GM21390 (cell line): ENCODE measurements around the gene CAB39.

Experiments used
- ATAC-seq: cut with Tn5 transposase; IDR thresholded peaks from one replicate; pipeline ENCODE4 v1.9.1; 2021; ENCODE audit not compliant: unreplicated experiment

CAB39 gene

GRCh38 chr2:230712443-230713330 lies at the start of gene CAB39:
CAB39 (plus strand) TSS chr2:230712842; CDS start chr2:230760002, 47,160 bp downstream.
- ATAC-seq: peak; percentile 84

- ATAC-seq: no peak
These were observed 48.5 kb upstream of the CAB39 start for GRCh38 chr2:230664128-230664527.

GRCh38 chr2:230664844-230665243 lies 47.8 kb upstream of the CAB39 start:
- no peak for ATAC-seq

- ATAC-seq: no peak
These were observed 47.4 kb upstream of the CAB39 start for GRCh38 chr2:230665263-230665691.

- no peak for ATAC-seq
These were observed 46.2 kb upstream of the CAB39 start for GRCh38 chr2:230666446-230666845.

- ATAC-seq: no peak
These were observed 45.5 kb upstream of the CAB39 start for GRCh38 chr2:230666885-230667712.

GRCh38 chr2:230668184-230668938 lies 44.3 kb upstream of the CAB39 start:
- ATAC-seq: peak; percentile 56

- ATAC-seq: peak; percentile 37
These were observed 43.7 kb upstream of the CAB39 start for GRCh38 chr2:230668939-230669303.

- no peak for ATAC-seq
These were observed 43.2 kb upstream of the CAB39 start for GRCh38 chr2:230669386-230669950.

- no peak for ATAC-seq
These were observed 41.5 kb upstream of the CAB39 start for GRCh38 chr2:230671117-230671516.

- ATAC-seq: no peak
These were observed 39.8 kb upstream of the CAB39 start for GRCh38 chr2:230672836-230673235.

GRCh38 chr2:230674401-230674800 lies 38.2 kb upstream of the CAB39 start:
- ATAC-seq: no peak

GRCh38 chr2:230674966-230675672 lies 37.5 kb upstream of the CAB39 start:
- ATAC-seq: no peak

GRCh38 chr2:230676546-230676945 lies 36.1 kb upstream of the CAB39 start:
- no peak for ATAC-seq

GRCh38 chr2:230677201-230677946 lies 35.3 kb upstream of the CAB39 start:
- no peak for ATAC-seq

GRCh38 chr2:230678018-230678417 lies 34.6 kb upstream of the CAB39 start:
- ATAC-seq: no peak

GRCh38 chr2:230678451-230678850 lies 34.2 kb upstream of the CAB39 start:
- no peak for ATAC-seq

- no peak for ATAC-seq
These were observed 32.0 kb upstream of the CAB39 start for GRCh38 chr2:230680463-230681170.

GRCh38 chr2:230681171-230681545 lies 31.5 kb upstream of the CAB39 start:
- ATAC-seq: no peak
